ELR (cell line): ENCODE data around the gene TENM4.

ENCODE experiments used
- DNase-seq: peaks from one replicate; pipeline ENCODE4 v3.0.0-alpha.2; 2015; ENCODE audit warnings: low read depth

Gene TENM4

DNA sequence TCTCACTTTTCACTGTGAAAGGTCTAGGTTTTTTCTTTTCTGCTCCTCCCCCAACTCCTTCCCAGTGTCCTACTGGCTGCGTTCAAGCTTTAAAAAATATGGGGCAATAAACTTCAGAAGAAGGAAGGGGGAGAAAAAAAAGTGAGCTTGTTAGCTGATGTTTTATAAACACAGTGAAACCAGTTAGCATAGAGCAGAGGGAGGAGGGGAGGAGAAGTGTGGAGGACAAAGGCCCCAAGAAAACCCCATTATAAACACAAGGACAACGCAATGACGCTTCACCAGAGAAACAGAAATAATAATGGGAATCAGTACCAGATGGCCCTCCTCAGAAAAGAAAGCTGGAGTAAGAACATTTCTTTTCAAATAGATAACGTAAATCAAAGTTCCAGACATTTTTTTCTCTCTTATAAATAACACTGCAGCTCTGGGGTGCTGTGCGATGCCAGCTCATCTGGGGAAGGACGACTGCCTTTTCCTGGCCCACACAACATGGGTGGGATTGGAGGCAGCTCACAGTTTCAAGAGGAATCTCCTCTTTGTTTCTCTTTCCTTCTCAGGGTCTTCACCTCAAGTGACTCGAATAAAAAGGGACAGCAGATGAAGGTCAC is 630.8 kb downstream of the TENM4 start:
- no peak for DNase-seq

DNA sequence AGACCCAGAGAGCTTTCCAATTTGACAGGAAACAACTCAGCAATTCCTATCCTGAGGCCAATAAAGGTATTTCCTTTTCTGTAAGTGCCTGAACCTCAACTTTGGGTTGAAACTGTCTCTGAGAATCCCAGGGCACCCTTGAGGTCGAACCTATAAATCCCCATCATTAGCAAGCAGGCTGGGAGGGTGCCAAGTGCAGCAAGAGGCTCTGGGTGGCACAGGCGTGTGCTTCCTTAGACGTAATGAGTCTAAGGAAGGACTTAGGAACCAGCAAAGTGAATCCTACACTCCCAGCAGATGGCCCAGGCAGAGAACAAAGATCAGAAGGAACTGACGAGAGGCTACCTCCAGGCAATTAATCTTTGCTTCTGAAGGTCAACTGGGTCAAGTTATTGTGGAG is 631.9 kb downstream of the TENM4 start:
- DNase-seq, result no peak

DNA sequence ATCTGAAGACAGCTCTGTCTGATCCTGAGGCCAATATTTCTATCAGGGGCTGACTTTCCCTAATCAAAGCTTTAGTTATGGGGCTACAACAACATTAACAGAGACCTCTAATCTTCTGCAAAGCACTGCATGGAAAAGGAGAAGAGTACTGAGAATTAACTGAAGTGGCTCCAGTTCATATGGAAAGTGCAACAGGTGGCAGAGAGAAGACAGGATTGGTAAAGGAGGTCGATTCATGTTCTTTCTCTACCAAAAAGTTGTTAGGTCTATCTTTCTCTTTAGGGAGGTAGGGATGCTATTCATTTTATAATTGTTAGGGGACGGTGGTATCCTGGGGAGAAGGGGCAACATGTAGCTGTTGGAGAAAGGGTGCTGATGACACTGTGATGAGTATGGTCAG is 633.5 kb downstream of the TENM4 start:
- DNase-seq, result no peak

DNA sequence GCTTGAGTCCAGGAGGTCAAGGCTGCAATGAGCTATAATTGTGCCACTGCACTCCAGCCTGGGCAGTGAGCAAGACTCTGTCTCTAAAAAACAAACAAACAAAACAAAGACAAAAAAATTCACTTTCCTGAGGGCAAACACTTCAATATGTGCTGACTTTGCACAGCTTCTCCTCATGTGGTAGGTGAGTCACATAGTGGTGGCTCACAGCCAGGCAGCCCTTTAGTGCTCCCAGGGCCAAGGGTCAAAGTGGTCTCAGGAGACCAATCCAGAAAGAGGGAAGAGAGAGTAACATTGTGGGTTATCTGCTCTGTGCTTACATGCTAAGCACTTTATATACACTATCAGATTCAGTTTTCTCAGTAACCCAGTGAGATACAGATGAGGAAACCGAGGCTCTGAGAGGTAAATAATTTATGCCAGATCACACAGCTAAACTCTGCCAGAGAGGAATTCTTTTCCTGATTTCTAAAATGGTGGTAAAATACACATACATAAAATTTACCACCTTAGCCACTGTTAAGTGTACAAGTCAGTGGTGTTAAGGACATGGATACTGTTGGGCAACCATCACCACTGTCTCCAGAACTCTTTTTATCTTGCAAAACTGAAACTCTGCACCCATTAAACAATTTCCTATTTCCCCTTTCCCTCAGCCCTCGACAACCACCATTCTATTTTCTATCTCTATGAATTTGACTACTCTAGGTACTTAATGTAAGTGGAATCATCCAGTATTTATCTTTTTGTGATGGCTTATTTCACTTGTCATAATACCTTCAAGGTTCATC is 634.4 kb downstream of the TENM4 start:
- DNase-seq, result no peak

DNA sequence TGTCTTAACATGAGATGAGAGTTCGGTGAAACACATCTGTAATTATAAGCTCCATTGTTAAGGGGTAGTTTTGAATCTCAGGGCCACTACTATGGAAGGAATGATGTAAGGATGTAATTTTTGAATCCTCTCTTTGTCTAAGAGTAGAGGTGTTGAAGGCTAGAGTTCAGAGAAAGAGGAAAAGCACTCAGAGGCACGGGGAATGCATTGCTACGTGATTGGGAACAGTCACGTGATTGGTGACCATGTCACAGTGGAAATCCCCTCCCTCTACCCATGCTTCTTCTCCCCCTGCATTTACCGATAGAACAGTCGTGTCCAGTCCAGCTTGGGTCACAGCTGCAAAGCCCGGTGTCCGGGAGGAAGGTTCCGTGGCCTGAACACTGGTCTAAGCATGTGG is 635.8 kb downstream of the TENM4 start:
- DNase-seq, result no peak

DNA sequence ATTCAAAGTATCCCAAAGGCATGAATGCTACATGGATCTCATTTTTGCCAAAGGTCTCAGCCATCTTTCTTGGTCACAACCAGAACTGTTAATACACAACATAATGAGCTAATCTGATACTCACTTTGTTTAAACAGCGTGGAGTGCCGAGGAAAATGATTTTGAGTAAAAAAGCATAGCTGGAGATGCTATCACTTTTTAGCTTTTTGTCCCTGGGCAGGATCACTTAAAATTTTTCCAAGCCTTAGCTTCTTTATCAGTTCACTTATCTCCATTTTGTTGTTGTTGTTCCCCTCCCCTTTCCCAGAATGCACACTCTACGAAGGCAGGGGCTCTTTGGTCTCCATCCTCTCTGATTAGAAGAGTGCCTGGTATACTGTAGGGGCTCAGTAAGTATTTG is 636.8 kb downstream of the TENM4 start:
- no peak for DNase-seq

DNA sequence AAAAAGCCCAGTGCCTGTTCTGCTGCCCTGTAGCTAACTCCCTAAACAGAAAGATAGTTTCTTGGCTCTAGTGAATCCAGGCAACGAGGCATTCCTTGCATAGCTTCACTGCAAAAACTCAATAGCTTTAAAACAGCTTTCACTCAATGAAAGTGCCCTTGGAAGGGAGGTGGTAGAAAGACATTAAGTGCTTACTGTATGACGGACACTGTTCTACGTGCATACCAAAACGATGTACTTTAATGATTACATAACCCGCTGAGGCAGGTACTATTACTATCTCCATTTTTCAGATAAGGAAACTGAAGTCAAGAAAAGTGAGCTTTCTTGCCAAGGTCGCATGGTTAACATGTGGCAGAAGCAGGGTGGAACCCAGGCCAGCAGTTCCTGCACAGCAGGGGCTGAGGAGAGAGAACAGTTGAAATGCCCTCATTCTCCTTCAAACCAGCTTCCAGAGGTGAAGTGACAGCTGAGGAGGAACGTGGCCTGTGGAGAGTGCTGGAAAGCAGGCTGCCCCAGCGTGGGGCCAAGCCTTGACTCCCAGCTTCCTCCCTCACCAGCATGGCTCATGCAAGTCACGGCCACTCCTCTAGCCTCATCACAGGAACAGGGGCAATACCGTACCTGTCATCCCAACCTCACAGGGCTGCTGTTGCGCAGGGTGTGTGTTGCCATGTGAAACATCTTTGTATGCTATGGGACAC is 638.6 kb downstream of the TENM4 start:
- no peak for DNase-seq

DNA sequence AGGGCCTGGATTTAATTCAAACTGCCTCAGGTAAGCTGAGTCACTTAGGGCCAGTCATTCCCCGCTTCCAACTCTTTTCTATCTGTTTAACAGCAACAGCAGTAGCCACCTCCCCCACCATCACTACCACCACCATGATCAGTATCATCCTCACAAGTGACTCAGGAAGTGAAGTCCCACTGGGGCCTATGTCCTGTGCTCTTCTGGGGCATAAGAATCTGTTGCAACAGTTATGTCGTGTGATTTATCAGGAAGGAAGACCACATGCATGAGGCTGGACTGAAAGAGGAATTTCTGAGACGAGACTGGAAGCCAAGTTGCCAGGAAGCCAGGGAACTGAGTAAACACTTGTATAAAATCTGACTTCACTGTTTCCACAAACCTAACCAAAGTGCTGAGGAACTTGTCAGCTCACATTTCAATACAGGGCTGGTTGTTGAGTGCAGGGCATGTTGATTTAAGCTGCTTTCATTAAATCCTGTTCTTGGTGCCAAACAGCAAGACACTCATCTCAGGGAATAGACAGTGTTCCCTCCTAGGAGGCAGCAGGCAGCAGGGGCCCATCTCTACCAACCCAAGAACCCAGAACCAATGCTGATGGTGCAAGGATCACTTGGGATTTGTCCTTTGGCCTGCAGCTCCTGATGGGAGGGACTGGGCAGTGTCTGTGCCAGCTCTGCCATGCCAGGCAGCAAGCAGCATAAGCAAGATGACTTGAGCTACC is 639.5 kb downstream of the TENM4 start:
- DNase-seq, result peak; percentile 63

DNA sequence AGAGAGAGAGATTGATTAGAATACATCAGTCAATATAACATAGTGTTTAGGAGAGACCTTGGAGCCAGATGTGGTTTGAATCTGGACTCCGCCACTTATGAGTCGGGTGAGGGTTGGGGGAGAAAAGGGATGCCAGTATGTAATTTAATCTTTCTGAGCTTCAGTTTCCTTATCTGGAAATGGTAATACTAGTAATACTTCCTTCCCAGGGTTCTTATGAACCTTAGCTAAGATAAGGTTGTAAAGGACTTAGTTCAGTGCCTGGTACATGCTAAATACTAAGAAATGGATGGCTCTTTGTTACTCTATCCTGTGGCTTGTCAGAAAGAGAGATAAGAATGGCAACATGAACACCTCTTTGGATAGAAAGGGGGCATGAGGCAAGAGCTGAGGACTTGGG is 640.1 kb downstream of the TENM4 start:
- DNase-seq, result no peak

DNA sequence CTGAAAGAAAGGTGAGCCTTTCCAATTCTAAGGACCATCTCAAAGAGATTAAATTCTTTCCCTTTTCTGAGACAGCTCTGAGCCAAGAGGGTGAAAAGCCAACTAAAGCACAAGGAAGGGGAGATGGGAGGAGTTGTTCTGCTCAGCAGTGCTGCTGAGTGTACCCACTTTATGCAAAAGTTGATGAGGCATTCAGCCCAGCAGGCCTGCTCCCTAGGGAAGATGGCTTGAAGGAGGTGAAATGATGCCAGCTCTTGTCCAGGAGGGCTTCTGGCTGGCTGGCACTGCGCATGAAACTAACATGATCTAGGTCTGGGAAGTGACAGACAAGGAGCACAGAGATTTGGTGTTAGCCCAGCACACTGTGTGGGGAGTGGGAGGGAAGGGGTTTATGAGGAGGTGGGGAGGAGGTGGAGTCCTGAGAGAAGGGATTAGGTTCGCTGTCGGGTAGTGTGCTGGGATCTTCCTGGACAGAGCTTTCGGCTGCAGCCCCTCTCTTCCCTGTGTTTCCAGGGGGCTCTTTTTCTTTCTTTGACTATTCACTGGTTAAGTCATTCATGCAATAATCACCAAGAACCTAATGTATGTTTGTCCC is 640.6 kb downstream of the TENM4 start:
- DNase-seq, result no peak

DNA sequence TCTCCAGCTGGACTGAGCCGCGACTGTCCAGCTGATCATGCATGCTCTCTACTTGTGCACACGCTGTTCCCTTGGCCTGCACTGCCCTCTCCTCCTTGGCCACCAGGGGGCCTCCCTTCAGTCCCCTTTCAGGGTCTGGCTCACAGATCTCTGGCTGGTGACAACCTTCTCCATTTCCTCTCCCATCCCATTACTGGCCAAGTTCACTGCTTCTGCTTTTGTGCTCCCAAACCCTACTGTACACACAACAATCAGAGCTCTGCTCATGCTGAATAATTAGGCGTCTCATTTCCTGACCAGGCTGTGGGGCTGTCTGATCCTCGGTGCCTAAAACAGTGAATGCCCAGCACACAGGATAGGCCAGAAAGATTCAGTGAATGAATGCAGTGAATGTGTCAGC is 642.2 kb downstream of the TENM4 start:
- peak; percentile 52 for DNase-seq

DNA sequence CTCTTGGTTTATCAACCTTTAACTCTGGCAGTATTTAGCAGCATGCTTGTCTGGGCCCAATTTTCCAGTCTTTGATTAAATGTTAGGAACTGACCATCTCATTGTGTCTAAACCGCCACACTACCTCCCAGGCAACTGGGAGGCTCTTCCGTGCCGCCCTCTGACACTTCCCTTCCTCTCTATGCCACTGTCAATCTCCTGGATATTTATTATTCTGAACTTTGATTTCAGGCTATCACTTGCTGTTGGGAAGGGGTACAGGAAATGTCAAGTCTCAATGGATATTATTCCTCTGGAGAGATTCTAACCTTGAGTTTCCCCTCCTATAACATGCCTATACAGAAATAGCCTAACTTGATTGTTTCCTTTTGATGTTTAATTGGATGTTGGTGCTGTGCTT is 643.3 kb downstream of the TENM4 start:
- no peak for DNase-seq

DNA sequence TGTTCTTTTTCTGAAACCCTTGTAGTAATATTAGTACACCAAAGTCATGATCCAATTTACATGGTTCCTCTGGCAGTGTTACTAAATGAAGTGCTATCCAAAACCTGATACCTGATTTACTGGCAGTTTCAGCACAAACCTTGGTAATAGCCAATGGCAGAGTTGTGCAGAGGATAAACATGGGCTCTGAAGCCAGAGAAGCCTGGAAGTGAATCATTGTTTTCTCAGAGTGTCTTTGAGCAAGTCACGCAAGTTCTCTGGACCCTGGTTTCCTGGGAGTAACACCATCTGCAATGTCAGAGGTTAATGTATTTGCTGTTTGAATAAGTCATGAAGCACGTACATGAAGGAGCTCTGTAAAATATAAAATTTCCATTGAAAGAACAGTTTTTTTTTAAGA is 643.9 kb downstream of the TENM4 start:
- DNase-seq, result peak; percentile 82

DNA sequence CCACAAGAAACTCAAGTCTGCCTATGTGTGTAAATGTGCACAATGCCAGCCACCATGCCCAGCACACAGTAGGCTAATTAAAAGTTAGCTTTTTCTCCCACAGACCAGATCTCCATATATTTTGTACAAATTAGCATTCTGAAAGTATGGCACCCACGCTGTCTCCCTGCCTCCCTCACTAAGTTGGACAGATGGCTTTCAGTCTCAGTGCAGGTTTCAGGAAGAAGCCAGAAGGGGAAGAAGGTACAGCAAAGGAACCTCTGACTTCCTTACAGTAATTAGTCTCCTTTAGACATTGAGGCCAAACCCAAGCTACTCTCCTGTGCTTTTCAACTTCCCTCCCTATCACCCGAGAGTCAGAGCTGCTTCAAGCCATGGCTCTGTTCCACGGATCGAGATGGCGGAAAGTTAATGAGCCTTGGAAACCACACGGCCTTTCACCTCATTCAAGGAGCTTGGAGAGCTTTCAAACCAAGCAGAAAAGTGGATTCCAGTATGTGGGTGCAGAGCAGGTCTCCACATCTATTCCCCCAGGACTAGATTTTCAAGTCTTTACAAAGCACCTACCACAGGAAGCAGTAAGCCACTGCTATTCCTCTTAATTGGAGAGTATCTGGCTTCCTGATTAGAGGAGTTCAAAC is 645.1 kb downstream of the TENM4 start:
- no peak for DNase-seq

DNA sequence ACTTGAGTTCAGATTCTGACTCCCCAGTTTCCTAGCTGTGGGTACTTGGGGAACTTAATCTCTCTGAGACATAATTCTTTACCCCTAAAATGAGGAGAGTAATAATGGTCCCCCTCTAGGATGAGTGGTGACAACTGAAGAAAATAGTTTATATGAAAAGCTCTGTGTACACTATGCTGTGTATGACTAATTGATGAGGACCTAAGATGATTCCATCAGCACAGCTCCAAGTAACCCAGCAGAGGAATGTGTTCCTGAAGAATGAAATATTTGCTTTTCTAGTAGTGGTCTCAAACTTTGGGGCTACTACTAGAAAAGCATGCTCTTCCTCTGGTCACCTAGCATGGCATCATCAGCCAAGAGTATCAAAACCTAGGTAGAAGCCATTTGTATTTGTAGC is 648.9 kb downstream of the TENM4 start:
- no peak for DNase-seq

DNA sequence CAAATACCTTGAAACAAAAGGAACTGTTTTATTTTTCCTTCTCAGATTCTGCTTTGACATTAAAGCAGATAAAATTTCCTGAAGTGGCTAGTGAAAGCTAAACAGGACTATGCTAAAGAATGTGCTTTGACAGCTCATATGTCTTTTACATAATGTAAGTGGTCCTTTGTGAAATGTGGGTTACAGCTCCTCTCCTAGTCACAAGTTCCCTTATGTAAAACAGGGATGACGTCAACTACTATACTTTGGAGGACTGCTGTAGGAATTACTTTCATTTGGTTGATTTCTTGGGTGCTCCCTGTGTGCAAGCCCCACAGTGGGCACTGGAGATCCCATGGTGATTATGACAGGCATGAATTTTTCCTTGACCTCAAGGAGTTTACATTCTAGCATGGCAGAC is 649.6 kb downstream of the TENM4 start:
- peak; percentile 24 for DNase-seq

DNA sequence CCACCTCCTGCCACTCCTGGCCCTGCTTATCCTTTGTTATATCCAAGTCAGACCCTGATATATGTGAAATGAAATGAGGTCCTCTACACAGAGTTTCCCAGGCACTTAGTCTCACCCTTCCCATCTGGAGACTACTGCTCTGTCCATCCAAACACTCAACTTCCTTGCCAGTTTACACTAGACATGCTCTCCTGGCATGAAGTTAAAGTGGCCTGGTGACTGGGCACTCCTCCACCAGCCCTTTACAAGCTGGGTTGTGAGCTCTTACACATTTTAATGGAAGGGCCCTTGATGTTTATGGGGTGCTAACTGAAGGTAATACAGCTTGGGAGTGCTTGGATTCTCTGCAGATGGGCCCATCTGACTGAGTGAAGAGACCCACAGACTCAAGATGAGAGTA is 650.0 kb downstream of the TENM4 start:
- no peak for DNase-seq

DNA sequence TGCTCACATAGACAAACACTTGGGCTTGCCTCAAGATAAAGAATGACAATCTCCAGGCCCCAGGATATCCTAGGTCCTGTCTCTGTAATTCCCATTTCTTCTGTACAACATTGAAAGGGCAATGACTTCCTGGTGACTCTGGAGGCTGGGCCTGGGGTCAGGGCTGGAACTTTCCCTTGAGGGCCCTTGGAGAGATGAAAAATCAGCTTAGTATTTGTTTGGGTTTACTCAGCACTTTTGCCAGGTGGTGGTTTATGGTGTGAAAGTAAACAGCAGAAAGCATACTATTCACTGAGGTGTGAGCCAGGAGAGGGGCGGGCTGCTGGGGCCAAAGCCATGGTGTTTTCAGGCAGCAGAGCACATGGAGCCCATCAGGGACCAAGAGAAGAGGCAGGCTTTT is 651.5 kb downstream of the TENM4 start:
- no peak for DNase-seq

DNA sequence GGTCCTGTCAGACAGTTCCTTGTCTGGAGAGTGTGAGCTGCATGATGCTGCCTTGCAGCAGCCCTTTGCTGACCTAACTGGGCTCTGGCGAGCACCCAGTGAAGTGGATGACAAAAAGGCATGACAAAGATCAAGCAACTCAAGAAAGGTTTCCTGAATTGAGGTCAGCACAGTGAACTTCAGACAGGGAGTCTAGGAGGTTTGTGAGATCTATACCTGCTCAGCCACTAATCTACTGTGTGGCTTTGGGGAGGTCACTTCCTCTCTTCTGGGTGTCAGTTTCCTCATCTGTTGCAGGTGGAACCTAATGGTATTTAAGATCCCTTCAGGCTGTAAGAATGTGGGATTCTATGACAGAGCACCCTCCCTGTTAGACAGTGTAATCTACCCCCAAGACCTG is 652.3 kb downstream of the TENM4 start:
- no peak for DNase-seq

DNA sequence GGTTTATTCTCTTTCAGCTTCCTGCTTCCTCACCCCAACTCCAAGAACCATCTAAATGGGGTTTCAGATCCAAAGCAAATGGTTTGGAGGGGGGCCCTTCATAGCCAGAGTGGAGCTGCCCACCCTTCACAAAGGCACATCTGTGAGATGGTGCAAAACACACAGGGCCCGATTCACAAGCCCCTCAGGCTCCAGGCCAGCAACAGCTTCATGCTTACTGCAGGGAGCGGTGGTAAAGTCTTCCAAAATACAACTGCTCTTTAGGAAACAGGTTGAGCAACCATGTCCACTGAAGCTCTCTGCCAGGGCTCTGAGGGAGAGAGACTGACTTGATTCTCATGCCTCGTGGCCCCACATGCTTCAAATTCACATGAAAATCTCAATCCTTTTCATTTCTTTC is 653.1 kb downstream of the TENM4 start:
- DNase-seq, result no peak

DNA sequence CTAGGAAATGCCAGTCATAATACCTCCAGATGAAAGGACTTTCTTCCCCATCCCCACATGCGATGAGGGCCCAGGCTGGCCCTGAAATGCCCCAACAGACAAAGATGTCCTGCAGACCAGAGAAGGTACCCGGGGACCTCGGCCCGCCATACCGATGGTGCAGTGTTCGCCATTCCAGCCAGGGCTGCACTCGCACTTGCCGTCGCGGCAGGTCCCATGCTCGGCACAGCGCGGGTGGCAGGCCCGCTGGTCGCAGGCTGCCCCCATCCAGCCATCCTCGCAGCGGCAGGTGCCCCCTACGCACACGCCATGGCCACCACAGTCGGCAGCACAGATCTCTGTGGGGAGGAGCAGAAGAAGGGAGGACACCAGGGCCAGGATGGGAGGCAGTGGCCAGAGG is 654.1 kb downstream of the TENM4 start:
- DNase-seq, result no peak

DNA sequence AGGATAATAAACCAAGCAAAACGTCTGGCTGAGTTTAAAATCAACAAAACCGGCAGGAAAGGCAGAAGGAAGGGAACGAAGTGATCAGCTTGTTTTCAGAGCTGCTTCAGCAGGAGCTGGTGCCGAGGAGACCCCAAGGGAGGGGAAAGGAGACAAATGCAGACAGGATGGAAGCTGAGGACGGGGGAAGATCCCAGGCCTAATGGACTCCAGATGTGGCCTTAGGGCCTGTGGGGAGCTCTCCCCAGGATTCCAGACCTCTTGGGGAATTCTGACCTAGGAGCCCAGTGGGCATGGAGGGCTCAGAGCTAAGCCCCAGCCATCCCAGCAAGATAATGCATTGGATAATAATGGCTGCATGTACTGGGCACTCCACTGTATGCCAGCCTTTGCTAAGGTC is 654.7 kb downstream of the TENM4 start:
- no peak for DNase-seq
